ENCODE data around the gene SASH1.
"Not testable (repeated sequence)": the region's sequence is repeated elsewhere in the genome, so short reads cannot be mapped to it uniquely, and the experiment has no call there.

SASH1 gene

GRCh38 chr6:148329596-148330381, 12.8 kb upstream of the SASH1 start:
- no peak for DNase-seq

DNA sequence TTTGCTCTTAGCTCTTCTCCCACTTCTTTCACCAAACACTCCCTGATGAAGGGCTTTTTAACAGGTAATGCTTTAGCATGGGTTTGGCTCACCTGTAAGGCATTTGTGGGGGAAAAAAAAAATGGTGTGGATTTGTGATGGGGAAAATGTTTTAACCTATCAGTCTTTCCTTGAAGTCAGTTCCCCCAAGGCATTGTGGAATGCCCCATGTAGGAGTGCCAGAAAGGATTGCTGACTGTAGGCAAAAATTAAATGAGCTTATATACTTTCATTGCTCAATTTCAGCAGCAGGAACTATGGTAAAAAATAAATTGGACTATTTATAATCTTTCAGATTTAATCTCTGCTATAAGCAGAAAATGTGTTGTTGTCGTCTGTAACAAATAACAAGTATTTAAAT, 10.6 kb upstream of the SASH1 start:
- DNase-seq, result no peak

DNA sequence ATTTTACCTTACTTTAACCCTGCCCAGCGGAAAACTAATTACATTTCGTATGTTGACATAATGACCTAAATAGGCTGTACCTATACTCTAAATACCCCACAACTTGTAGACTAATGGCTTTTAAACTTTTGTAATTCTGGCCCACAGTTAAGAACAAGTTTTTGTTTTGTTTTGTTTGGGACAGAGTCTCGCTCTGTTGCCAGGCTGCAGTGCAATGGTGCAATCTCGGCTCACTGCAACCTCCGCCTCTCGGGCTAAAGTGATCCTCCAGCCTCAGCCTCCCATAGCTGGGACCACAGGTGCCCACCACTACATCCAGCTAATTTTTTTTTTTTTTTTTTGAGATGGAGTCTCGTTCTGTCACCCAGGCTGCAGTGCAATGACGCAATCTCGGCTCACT, 5.7 kb upstream of the SASH1 start:
- no peak for DNase-seq

DNA sequence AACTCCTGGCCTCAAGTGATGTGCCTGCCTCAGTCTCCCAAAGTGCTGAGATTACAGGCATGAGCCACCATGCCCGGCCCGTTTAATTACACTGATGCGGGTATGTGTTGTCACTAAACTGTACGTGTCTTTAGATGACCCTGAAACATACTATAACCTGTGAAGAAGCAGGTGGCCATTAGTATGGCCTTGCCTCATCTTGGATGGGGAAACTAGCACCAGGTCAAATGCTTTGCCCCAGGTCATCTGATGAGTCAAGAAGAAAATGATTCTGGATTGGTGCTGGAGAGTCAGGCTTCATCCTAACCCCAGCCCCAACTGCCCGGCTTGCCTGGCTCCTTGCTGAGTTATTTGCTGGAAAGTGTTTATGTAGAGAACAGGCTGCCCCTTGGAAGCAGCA, 2.9 kb upstream of the SASH1 start:
- DNase-seq, result no peak

- DNase-seq, result no peak
Measured at GRCh38 chr6:148340586-148341297, 1.9 kb upstream of the SASH1 start.

DNA sequence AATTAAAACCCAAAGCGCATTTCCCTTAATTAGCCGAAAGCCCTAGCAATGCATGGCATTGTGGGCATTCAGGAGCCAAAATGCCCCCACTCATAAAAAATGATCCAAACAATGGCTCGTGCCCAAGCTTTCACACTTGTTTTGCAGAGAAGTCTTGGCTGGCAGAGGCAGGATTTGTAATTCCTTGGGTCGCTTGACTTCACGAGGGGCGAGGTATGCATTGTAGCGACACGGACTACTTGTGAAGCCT, 613 bp upstream of the SASH1 start:
- DNase-seq, result no peak

GRCh38 chr6:148343047-148343782, 577 bp downstream of the SASH1 start:
- no peak for DNase-seq

DNA sequence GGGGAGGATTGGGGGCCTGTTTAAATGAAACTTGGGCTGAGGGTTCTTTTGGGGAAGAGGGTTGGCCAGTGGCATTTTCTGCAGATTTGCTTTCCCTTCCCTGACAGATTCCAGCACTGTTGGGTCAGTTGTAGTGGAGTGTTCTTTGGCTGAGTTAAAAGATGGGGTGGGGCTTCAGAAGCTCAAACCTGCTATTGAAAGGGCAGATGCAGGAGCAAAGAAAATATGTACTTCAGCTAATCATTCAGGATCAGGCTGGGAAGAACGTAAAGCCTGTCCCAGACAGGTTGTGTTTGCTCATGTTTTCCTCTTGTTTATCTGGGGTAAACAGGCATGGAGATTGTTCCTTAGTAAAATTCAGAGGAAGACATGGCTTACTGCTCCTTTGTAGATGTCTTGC, 2.5 kb downstream of the SASH1 start:
- no peak for DNase-seq

GRCh38 chr6:148345578-148345977, 2.9 kb downstream of the SASH1 start:
- DNase-seq, result no peak

- DNase-seq, result no peak
Measured at GRCh38 chr6:148346681-148347440, 4.2 kb downstream of the SASH1 start.

DNA sequence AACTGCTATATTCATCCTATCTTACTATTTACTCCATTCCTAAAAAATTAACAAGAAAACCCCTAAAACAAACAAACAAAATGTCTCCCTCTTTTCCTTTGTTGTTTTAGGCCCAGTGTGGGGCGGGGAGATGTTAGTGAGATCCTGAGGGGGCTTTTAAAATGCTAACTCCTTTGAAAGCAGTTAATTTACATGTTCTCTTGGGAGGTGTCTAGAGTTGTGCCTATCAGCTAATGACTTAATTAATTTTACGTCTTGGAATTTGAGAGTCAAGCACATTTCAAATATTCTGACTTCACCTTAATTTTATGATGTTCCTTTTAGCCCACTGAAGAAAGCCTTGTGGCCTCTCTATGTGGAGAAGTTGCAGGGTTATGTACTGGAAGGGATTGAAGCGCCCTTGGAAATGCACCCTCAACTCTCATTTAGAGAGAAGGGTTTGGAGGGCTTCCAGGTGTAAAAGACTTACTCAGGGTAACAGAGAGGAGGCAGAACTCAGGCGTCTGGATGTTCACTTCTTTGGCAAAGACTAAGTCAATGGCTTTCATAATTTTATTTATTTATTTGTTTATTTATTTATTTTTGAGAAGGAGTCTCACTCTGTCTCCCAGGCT, 4.9 kb downstream of the SASH1 start:
- no peak for DNase-seq

DNA sequence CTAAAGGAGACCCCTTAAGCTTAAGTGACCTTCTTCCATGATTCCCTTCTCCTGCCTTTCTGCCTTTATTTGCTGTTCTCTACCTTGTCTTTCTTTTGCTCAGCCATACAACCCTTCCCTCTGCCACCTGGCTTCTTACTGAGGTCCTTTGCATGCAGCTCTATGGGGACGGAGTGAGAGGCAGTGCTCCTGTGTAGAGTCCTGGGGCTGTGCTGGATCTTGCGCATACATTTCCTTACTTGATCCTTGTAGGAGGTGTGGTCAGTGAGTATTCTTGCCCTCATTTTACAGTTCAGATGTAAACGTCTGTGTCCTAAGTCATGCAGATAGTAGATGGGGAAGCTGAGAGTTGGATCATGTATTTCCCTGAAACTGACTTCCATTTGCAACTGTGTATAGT, 5.7 kb downstream of the SASH1 start:
- DNase-seq, result no peak

GRCh38 chr6:148348778-148349177, 6.1 kb downstream of the SASH1 start:
- DNase-seq, result no peak

GRCh38 chr6:148349466-148349865, 6.8 kb downstream of the SASH1 start:
- DNase-seq, result no peak

GRCh38 chr6:148351309-148351708, 8.7 kb downstream of the SASH1 start:
- DNase-seq, result no peak

GRCh38 chr6:148352421-148352820, 9.8 kb downstream of the SASH1 start:
- not testable (repeated sequence) for DNase-seq

- no peak for DNase-seq
Measured at GRCh38 chr6:148358196-148358785, 15.7 kb downstream of the SASH1 start.

GRCh38 chr6:148359228-148359627, 16.6 kb downstream of the SASH1 start:
- no peak for DNase-seq

DNA sequence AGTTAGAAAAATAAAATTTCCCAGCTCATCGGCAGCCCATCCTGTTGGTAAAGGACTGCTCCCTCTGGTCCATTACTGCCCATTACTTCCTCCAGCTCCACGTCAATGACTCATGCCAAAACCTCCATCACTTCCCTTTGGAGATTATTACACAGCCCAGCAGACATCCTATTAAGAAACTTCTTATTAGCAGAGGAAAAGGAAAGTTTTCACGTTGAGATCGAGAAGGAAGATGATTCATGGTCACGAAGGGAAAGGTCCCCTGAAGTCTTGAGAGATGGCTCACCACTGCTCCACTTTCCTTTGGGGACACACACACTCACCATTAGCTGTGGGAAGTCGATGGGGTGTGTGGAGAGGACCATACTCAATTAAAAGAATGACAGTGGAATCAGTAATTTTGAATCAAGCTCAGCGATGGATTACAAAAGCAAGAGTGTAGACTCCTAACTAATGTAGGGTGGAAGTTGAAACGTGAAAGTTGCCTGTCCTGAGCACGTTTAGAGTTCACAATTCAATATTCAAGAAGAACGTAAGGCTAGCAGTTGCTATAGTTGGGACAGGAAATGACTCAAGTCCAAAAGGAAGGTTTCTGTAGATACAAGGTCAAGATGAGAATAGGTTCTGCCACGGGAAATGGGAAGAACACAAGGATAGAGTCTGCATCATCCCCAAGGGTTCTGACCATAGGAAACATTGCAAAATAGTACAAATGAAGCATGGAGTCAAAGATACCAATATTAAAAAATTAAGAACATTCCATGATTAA, 21.6 kb downstream of the SASH1 start:
- no peak for DNase-seq

GRCh38 chr6:148365041-148365440, 22.4 kb downstream of the SASH1 start:
- DNase-seq, result no peak

DNA sequence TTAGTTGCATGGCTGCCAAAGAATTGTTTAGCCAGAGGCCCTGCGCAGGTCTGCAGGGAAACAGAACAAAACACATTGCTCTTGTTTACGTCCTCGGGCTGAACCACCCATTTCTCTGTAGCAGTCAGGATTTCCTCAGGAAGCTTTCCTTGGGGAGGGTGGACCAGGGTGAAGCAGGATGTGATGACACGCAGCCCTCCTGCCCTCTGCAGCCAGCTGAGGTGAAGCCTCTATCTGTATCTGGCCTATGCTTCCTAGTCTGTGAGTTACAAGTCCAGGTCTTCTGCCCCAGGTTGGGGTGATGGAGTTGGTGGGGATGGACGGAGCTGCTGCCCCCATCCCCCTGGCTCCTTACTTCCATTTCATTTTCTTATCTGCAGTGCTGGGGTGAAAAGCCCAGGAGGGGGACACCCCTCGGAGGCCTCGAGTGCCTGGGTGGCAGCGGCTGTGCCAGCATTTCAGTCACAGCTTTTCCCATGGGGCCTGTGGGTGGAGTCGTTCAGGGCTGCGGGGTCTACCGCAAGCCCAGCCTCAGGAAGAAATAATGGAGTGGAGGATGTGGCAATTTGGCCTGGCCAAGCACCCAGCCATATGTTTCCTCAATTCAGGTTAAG, 24.9 kb downstream of the SASH1 start:
- no peak for DNase-seq
